ENCODE data around the gene LSM12. TPM values are rescaled to one million over a fixed set of nuclear protein-coding genes. Genes with fewer than 3 reads are reported as not detected.

LSM12 gene
- polyA plus RNA-seq, 3 donors: 24.7 to 65.8 (median 64.4) TPM

GRCh38 chr17:44097110-44097958 is 30.9 kb upstream of the LSM12 start:
- Histone ChIP-seq H3K4me2 (replicated peaks; ENCODE audit: extremely low read depth, low read length, poor library complexity, severe bottlenecking) (no peak overlapping the region), H3K4me3 (replicated peaks in 1 of 3; ENCODE audit: low read depth in 2 of 3, low read length in 3 of 3) (no peak overlapping the region), H3K27me3 (ENCODE audit: control insufficient read depth in 2 of 2, insufficient read depth in 2 of 2, low read length in 2 of 2) (no peaks in the 10 kb centered on the region), H3K9me3 (replicated peaks in 1 of 2; ENCODE audit: control insufficient read depth in 1 of 2, insufficient read depth in 1 of 2, low read length in 2 of 2) (no peaks in the 10 kb centered on the region), H3K4me1 (ENCODE audit: control insufficient read depth in 1 of 2, insufficient read depth in 2 of 2, low read length in 2 of 2) (peaks cover 48% of the 10 kb centered on the region in 2 donors), H3K36me3 (replicated peaks in 1 of 2; ENCODE audit: control insufficient read depth in 1 of 2, insufficient read depth in 2 of 2, low read length in 2 of 2) (peaks cover 18 to 24% of the 10 kb centered on the region in 2 donors), H3K79me2 (ENCODE audit: insufficient read depth, low read length) (peaks cover 15% of the 10 kb centered on the region), H3K27ac (ENCODE audit: low read depth in 1 of 2, low read length in 2 of 2) (peak overlapping the region; percentile 32 to 53), H3K9ac (ENCODE audit: insufficient read depth, low read length, poor library complexity, severe bottlenecking) (no peak overlapping the region), H4K20me1 (ENCODE audit: insufficient read depth, low read length) (peaks cover 40% of the 10 kb centered on the region), H2AFZ (ENCODE audit: insufficient read depth, low read depth, low read length, poor library complexity, severe bottlenecking) (no peak overlapping the region)
- peaks cover 16 to 46% of the 10 kb centered on the region in 2 donors for H3K36me3 Mint-ChIP-seq
- WGBS (ENCODE audit: insufficient coverage): 79% methylated on average over 10 of the region's 13 CpGs
- peaks cover 45% of the 10 kb centered on the region for H3K4me1 Mint-ChIP-seq
- TF ChIP-seq, protein P1, sequence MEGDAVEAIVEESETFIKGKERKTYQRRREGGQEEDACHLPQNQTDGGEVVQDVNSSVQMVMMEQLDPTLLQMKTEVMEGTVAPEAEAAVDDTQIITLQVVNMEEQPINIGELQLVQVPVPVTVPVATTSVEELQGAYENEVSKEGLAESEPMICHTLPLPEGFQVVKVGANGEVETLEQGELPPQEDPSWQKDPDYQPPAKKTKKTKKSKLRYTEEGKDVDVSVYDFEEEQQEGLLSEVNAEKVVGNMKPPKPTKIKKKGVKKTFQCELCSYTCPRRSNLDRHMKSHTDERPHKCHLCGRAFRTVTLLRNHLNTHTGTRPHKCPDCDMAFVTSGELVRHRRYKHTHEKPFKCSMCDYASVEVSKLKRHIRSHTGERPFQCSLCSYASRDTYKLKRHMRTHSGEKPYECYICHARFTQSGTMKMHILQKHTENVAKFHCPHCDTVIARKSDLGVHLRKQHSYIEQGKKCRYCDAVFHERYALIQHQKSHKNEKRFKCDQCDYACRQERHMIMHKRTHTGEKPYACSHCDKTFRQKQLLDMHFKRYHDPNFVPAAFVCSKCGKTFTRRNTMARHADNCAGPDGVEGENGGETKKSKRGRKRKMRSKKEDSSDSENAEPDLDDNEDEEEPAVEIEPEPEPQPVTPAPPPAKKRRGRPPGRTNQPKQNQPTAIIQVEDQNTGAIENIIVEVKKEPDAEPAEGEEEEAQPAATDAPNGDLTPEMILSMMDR (IDR thresholded peaks at IDR 0.05): no peak
- H3K27me3 Mint-ChIP-seq (ENCODE audit: low read depth in 3 of 3): no peaks in the 10 kb centered on the region
- no peak overlapping the region for H3K4me3 Mint-ChIP-seq
- H3K9me3 Mint-ChIP-seq: no peaks in the 10 kb centered on the region
- peak overlapping the region in 5 of 7 donors; percentile 30 to 93 (median 70) for H3K27ac Mint-ChIP-seq
- DNase-seq: no peak
- intact Hi-C loops (cut with micrococcal nuclease): no loop called here

- DNase-seq: peak; percentile 50 to 70 (median 69)
- Histone ChIP-seq H3K27me3 (ENCODE audit: control insufficient read depth in 2 of 2, insufficient read depth in 2 of 2, low read length in 2 of 2) (no peaks in the 10 kb centered on the region), H3K4me1 (ENCODE audit: control insufficient read depth in 1 of 2, insufficient read depth in 2 of 2, low read length in 2 of 2) (peaks cover 48% of the 10 kb centered on the region in 2 donors), H3K9ac (ENCODE audit: insufficient read depth, low read length, poor library complexity, severe bottlenecking) (peak overlapping the region; percentile 63), H4K20me1 (ENCODE audit: insufficient read depth, low read length) (peaks cover 31% of the 10 kb centered on the region), H3K79me2 (ENCODE audit: insufficient read depth, low read length) (peaks cover 9% of the 10 kb centered on the region), H3K4me2 (replicated peaks; ENCODE audit: extremely low read depth, low read length, poor library complexity, severe bottlenecking) (peak overlapping the region; percentile 90), H2AFZ (ENCODE audit: insufficient read depth, low read depth, low read length, poor library complexity, severe bottlenecking) (peak overlapping the region; percentile 53), H3K36me3 (replicated peaks in 1 of 2; ENCODE audit: control insufficient read depth in 1 of 2, insufficient read depth in 2 of 2, low read length in 2 of 2) (peaks cover 31% of the 10 kb centered on the region in 2 donors), H3K27ac (ENCODE audit: low read depth in 1 of 2, low read length in 2 of 2) (peak overlapping the region; percentile 82 to 91), H3K9me3 (replicated peaks in 1 of 2; ENCODE audit: control insufficient read depth in 1 of 2, insufficient read depth in 1 of 2, low read length in 2 of 2) (no peaks in the 10 kb centered on the region), H3K4me3 (replicated peaks in 1 of 3; ENCODE audit: low read depth in 2 of 3, low read length in 3 of 3) (peak overlapping the region; percentile 3 to 76 (median 37))
- H3K27me3 Mint-ChIP-seq (ENCODE audit: low read depth in 3 of 3): no peaks in the 10 kb centered on the region
- H3K36me3 Mint-ChIP-seq: peaks cover 26 to 50% of the 10 kb centered on the region in 2 donors
- WGBS (ENCODE audit: insufficient coverage): 0% methylated on average over 6 of the region's 12 CpGs
- TF ChIP-seq, protein P1 (IDR thresholded peaks at IDR 0.05): no peak
- H3K9me3 Mint-ChIP-seq: no peaks in the 10 kb centered on the region
- intact Hi-C loops (cut with micrococcal nuclease): no loop called here
- peak overlapping the region; percentile 90 to 95 (median 94) for H3K27ac Mint-ChIP-seq
- peaks cover 45% of the 10 kb centered on the region for H3K4me1 Mint-ChIP-seq
- H3K4me3 Mint-ChIP-seq: peak overlapping the region; percentile 75 to 90
These were observed 29.4 kb upstream of the LSM12 start for GRCh38 chr17:44095647-44096496.
